ENCODE data around the gene TTC39A.
A peak's percentile ranks its signal among the peaks of the same experiment; 100 is the strongest.

Gene TTC39A

GRCh38 chr1:51295926-51296325 lies 34.4 kb downstream of the TTC39A start:
- Histone ChIP-seq H3K4me1 (ENCODE audit: insufficient read depth, low read length, poor library complexity, severe bottlenecking) (peaks cover 5% of the 10 kb centered on the region), H3K27me3 (ENCODE audit: insufficient read depth, low read length, poor library complexity, severe bottlenecking) (no peaks in the 10 kb centered on the region), H3F3A (ENCODE audit: low read depth) (no peaks in the 10 kb centered on the region), H3K36me3 (ENCODE audit: insufficient read depth, low read length) (no peaks in the 10 kb centered on the region), H3K9ac (ENCODE audit: low read depth, low read length, poor library complexity, severe bottlenecking) (no peak overlapping the region), H3K4me2 (ENCODE audit: low read depth, low read length, poor library complexity, severe bottlenecking) (no peak overlapping the region), H3K4me3 (ENCODE audit: low read length, poor library complexity, severe bottlenecking) (no peak overlapping the region), H3K79me2 (ENCODE audit: insufficient read depth, low read length) (no peaks in the 10 kb centered on the region), H3K9me2 (replicated peaks; ENCODE audit: low read depth, low read length) (no peaks in the 10 kb centered on the region), H2AFZ (ENCODE audit: low read length) (peak overlapping the region; percentile 84), H4K20me1 (ENCODE audit: insufficient read depth, low read length, poor library complexity, severe bottlenecking) (no peaks in the 10 kb centered on the region), H3K9me3 (ENCODE audit: insufficient read depth, low read depth, low read length) (no peaks in the 10 kb centered on the region)
- no peak for TF ChIP-seq CTCF (conservative IDR thresholded peaks at IDR 0.05; ENCODE audit: low read length)
- TF ChIP-seq EZH2phosphoT487 (IDR thresholded peaks at IDR 0.05; ENCODE audit: borderline replicate concordance), result no peak

GRCh38 chr1:51294566-51295184 lies 35.7 kb downstream of the TTC39A start:
- Histone ChIP-seq H3K4me1 (ENCODE audit: insufficient read depth, low read length, poor library complexity, severe bottlenecking) (peaks cover 5% of the 10 kb centered on the region), H3K79me2 (ENCODE audit: insufficient read depth, low read length) (no peaks in the 10 kb centered on the region), H3K4me2 (ENCODE audit: low read depth, low read length, poor library complexity, severe bottlenecking) (no peak overlapping the region), H3K9ac (ENCODE audit: low read depth, low read length, poor library complexity, severe bottlenecking) (no peak overlapping the region), H4K20me1 (ENCODE audit: insufficient read depth, low read length, poor library complexity, severe bottlenecking) (no peaks in the 10 kb centered on the region), H3K9me2 (replicated peaks; ENCODE audit: low read depth, low read length) (no peaks in the 10 kb centered on the region), H2AFZ (ENCODE audit: low read length) (no peak overlapping the region), H3F3A (ENCODE audit: low read depth) (no peaks in the 10 kb centered on the region), H3K4me3 (ENCODE audit: low read length, poor library complexity, severe bottlenecking) (no peak overlapping the region), H3K27me3 (ENCODE audit: insufficient read depth, low read length, poor library complexity, severe bottlenecking) (no peaks in the 10 kb centered on the region), H3K9me3 (ENCODE audit: insufficient read depth, low read depth, low read length) (no peaks in the 10 kb centered on the region), H3K36me3 (ENCODE audit: insufficient read depth, low read length) (no peaks in the 10 kb centered on the region)
- TF ChIP-seq EZH2phosphoT487 (IDR thresholded peaks at IDR 0.05; ENCODE audit: borderline replicate concordance), result no peak
- no peak for TF ChIP-seq CTCF (conservative IDR thresholded peaks at IDR 0.05; ENCODE audit: low read length)

- no peaks in the 10 kb centered on the region for H3K36me3 ChIP-seq (ENCODE audit: insufficient read depth, low read length)
- H4K20me1 ChIP-seq (ENCODE audit: insufficient read depth, low read length, poor library complexity, severe bottlenecking), result no peaks in the 10 kb centered on the region
- no peak overlapping the region for H2AFZ ChIP-seq (ENCODE audit: low read length)
- H3K79me2 ChIP-seq (ENCODE audit: insufficient read depth, low read length), result no peaks in the 10 kb centered on the region
- no peaks in the 10 kb centered on the region for H3K9me3 ChIP-seq (ENCODE audit: insufficient read depth, low read depth, low read length)
- TF ChIP-seq EZH2phosphoT487 (IDR thresholded peaks at IDR 0.05; ENCODE audit: borderline replicate concordance) (no peak), CTCF (conservative IDR thresholded peaks at IDR 0.05; ENCODE audit: low read length) (no peak)
- H3F3A ChIP-seq (ENCODE audit: low read depth), result no peaks in the 10 kb centered on the region
- H3K4me3 ChIP-seq (ENCODE audit: low read length, poor library complexity, severe bottlenecking), result no peak overlapping the region
- no peaks in the 10 kb centered on the region for H3K27me3 ChIP-seq (ENCODE audit: insufficient read depth, low read length, poor library complexity, severe bottlenecking)
- no peaks in the 10 kb centered on the region for H3K9me2 ChIP-seq (replicated peaks; ENCODE audit: low read depth, low read length)
- H3K9ac ChIP-seq (ENCODE audit: low read depth, low read length, poor library complexity, severe bottlenecking), result no peak overlapping the region
- peaks cover 5% of the 10 kb centered on the region for H3K4me1 ChIP-seq (ENCODE audit: insufficient read depth, low read length, poor library complexity, severe bottlenecking)
- H3K4me2 ChIP-seq (ENCODE audit: low read depth, low read length, poor library complexity, severe bottlenecking), result no peak overlapping the region
These were observed 36.4 kb downstream of the TTC39A start for GRCh38 chr1:51293898-51294515.
